Measurements from ENCODE around the gene COL7A1. TPM values are rescaled to one million over a fixed set of nuclear protein-coding genes. Genes with fewer than 3 reads are reported as not detected.

The COL7A1 gene
- total and polyA plus RNA-seq, 2 of the 8 experiments (the other 6 are each of a cell fraction or from before 2014, with no cell fraction given): 10.7 to 13.9 TPM

DNA sequence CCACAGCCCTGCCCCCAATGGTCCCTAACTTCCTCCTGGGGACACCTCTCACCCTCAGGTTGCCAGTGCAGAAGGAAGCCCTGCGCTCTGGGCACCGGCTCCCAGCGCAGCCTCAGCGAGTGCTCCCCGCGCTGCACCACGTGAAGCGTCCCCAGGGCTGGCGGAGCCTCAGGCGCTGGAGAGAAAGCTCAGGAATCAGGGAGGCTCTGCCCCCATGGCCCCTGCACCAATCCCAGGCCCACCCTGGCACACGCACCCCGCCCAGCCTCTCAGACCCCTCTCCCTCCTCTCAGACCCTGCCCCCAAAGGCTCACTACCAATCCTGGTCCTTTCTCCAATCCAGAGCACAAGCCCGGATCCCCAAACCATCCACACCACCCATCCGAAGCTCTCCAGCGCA is 6.9 kb downstream of the COL7A1 start:
- FAIRE-seq (no peak), DNase-seq (ENCODE audit: low read depth in 1 of 2, low spot score in 2 of 2) (no peak)
- CTCF ChIA-PET (ENCODE audit: partially characterized antibody): interaction anchor here (0.7 to 2.9 kb wide), 5 partner anchors 10 to 155 kb away, joined by 3 to 10 read pairs (median 4); partner anchors contain the start of gene SLC26A6
- Histone ChIP-seq H3K36me3 (ENCODE audit: control insufficient read depth in 2 of 4, insufficient read depth in 4 of 4, low read length in 3 of 4) (no peaks in the 10 kb centered on the region), H3K23me2 (ENCODE audit: low read depth, low read length) (no peaks in the 10 kb centered on the region), H3K14ac (ENCODE audit: insufficient read length) (no peak overlapping the region), H3K56ac (replicated peaks; ENCODE audit: insufficient read length, low read depth, low read length) (no peak overlapping the region), H3K9ac (replicated peaks in 1 of 4; ENCODE audit: extremely low read depth in 1 of 4, low read depth in 3 of 4, low read length in 3 of 4) (no peak overlapping the region), H3K27ac (ENCODE audit: low read depth, low read length) (no peak overlapping the region), H3K18ac (ENCODE audit: extremely low read depth, low read length) (no peak overlapping the region), H2AFZ (ENCODE audit: low read length) (no peak overlapping the region), H3K4ac (replicated peaks; ENCODE audit: insufficient read length, low read depth, low read length) (no peak overlapping the region), H3K4me3 (ENCODE audit: extremely low read depth in 1 of 4, insufficient read depth in 2 of 4, low read depth in 3 of 4, low read length in 4 of 4) (no peak overlapping the region), H3K27me3 (replicated peaks in 1 of 4; ENCODE audit: control insufficient read depth in 3 of 4, extremely low read depth in 1 of 4, insufficient read depth in 3 of 4, low read length in 3 of 4) (no peaks in the 10 kb centered on the region), H3K23ac (ENCODE audit: insufficient read length) (no peak overlapping the region), H2BK20ac (ENCODE audit: low read length) (no peak overlapping the region), H3K4me1 (replicated peaks in 1 of 4; ENCODE audit: control insufficient read depth in 3 of 4, insufficient read depth in 4 of 4, low read length in 3 of 4) (peaks cover 0 to 6% (median 0%) of the 10 kb centered on the region in 4 experiments; a peak in 1 of 7 replicates), H4K5ac (ENCODE audit: insufficient read length, low read depth, low read length) (no peak overlapping the region), H3K79me2 (ENCODE audit: control insufficient read depth in 1 of 2, insufficient read depth in 2 of 2, low read length in 2 of 2) (no peaks in the 10 kb centered on the region), H4K91ac (replicated peaks; ENCODE audit: insufficient read length, low read length) (no peak overlapping the region), H3K4me2 (ENCODE audit: insufficient read depth in 1 of 2, low read depth in 2 of 2, low read length in 2 of 2) (no peak overlapping the region), H2AK5ac (ENCODE audit: low read depth, low read length) (no peak overlapping the region), H2BK15ac (ENCODE audit: low read length) (no peak overlapping the region), H4K8ac (ENCODE audit: extremely low read depth, insufficient read depth, low read length) (0 out of 2 replicates have a peak overlapping the region, but pooled peaks have one; percentile 16), H4K20me1 (replicated peaks in 1 of 2; ENCODE audit: control insufficient read depth in 1 of 2, insufficient read depth in 2 of 2, low read length in 2 of 2) (no peaks in the 10 kb centered on the region), H2BK5ac (ENCODE audit: low read depth, low read length) (no peak overlapping the region), H3K79me1 (ENCODE audit: low read depth, low read length) (no peaks in the 10 kb centered on the region), H3K9me3 (ENCODE audit: insufficient read depth in 2 of 2, low read depth in 1 of 2, low read length in 1 of 2) (no peaks in the 10 kb centered on the region), H2BK120ac (replicated peaks; ENCODE audit: low read depth, low read length) (no peak overlapping the region), H2BK12ac (ENCODE audit: low read depth, low read length) (no peak overlapping the region)
- 90% methylated on average over 14 of the region's 15 CpGs; no CpG with 5 or more reads in 1 of the 2 experiments for WGBS, 2 experiments (ENCODE audit: extremely low coverage in 1 of 2, insufficient coverage in 1 of 2, insufficient read length in 1 of 2, insufficient replicate concordance in 2 of 2, low coverage in 1 of 2, low lambda C conversion rate in 2 of 2, missing lambda C conversion rate in 1 of 2)
- POLR2A ChIA-PET (ENCODE audit: partially characterized antibody): interaction anchor here (0.8 to 2.7 kb wide), 8 partner anchors 10 to 152 kb away, joined by 3 to 16 read pairs (median 4); partner anchors contain the start of genes SLC26A6 and UQCRC1
- TF ChIP-seq CHD1 (IDR thresholded peaks at IDR 0.05; ENCODE audit: low read depth, low read length): no peak
- no peak for TF ChIP-seq SIRT6 (IDR thresholded peaks at IDR 0.05; ENCODE audit: low read length)
- TF ChIP-seq, protein P1, sequence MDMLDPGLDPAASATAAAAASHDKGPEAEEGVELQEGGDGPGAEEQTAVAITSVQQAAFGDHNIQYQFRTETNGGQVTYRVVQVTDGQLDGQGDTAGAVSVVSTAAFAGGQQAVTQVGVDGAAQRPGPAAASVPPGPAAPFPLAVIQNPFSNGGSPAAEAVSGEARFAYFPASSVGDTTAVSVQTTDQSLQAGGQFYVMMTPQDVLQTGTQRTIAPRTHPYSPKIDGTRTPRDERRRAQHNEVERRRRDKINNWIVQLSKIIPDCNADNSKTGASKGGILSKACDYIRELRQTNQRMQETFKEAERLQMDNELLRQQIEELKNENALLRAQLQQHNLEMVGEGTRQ (IDR thresholded peaks at IDR 0.05; ENCODE audit: low read length): no peak
- no peak for TF ChIP-seq SUZ12 (IDR thresholded peaks at IDR 0.05; ENCODE audit: low read length)
- no peak for TF ChIP-seq EGR1 (IDR thresholded peaks at IDR 0.05; ENCODE audit: borderline replicate concordance, low read depth, low read length)
- TF ChIP-seq NRF1 (IDR thresholded peaks at IDR 0.05; ENCODE audit: low read depth, low read length): no peak
- TF ChIP-seq BACH1 (IDR thresholded peaks at IDR 0.05; ENCODE audit: low read length): no peak
- TF ChIP-seq SAP30 (IDR thresholded peaks at IDR 0.05; ENCODE audit: insufficient read depth, insufficient replicate concordance, low read length): no peak
- TF ChIP-seq SIX5 (IDR thresholded peaks at IDR 0.05; ENCODE audit: low read depth, low read length): no peak
- no peak for TF ChIP-seq TEAD4 (IDR thresholded peaks at IDR 0.05; ENCODE audit: low read depth, low read length)
- no peak for TF ChIP-seq CHD2 (IDR thresholded peaks at IDR 0.05; ENCODE audit: low read length)

Measured in H1 (cell line).